Thyroid gland (tissue), 4 donors: ENCODE results near the gene EXOC1L.

Experiments
- POLR2A ChIP-seq, 2 donors: fragments of 450-650 bp; IDR thresholded peaks; one replicate each; pipeline ENCODE4 v1.6.1; 2017; ENCODE audit warnings: antibody characterized with exemption in 2 of 2, mild to moderate bottlenecking in 2 of 2, moderate library complexity in 1 of 2
- TF ChIP-seq, protein P1 (sequence below), 6 experiments: fragments of 200-600 bp in 3 of 6; fragments of 450-650 bp in 3 of 6; sonication (generic) in 3 of 6; IDR thresholded peaks; one replicate each; pipeline ENCODE4 v1.5.1; 2016 to 2019; ENCODE audit warnings: antibody characterized with exemption in 6 of 6, mild to moderate bottlenecking in 2 of 6, inconsistent platforms in 1 of 6, moderate library complexity in 1 of 6

DNA sequence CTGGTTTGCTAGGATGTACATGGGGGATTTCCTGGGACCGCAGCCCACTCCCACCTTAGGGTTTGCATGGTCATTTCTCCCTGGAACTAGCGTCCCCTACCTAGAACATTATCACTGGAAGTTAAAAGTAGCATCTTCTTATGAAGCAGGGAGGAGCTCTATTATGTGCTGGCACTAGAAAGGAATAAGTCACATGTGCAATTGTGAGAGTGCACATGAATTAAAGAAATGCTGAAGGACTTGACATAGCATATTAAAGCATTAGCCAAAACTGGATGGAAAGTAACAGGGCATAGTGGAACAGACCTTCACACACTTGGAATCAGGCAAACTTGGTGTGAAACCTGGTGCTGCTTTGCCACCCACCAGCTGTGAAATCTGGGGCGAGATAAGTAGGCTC is 2.7 kb downstream of the EXOC1L start:
- TF ChIP-seq, protein P1, sequence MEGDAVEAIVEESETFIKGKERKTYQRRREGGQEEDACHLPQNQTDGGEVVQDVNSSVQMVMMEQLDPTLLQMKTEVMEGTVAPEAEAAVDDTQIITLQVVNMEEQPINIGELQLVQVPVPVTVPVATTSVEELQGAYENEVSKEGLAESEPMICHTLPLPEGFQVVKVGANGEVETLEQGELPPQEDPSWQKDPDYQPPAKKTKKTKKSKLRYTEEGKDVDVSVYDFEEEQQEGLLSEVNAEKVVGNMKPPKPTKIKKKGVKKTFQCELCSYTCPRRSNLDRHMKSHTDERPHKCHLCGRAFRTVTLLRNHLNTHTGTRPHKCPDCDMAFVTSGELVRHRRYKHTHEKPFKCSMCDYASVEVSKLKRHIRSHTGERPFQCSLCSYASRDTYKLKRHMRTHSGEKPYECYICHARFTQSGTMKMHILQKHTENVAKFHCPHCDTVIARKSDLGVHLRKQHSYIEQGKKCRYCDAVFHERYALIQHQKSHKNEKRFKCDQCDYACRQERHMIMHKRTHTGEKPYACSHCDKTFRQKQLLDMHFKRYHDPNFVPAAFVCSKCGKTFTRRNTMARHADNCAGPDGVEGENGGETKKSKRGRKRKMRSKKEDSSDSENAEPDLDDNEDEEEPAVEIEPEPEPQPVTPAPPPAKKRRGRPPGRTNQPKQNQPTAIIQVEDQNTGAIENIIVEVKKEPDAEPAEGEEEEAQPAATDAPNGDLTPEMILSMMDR (IDR thresholded peaks at IDR 0.05) = no peak
- no peak for TF ChIP-seq POLR2A (IDR thresholded peaks at IDR 0.05)
